ENCODE measurements around the gene SLC36A3. TPM values are rescaled to one million over a fixed set of nuclear protein-coding genes. Genes with fewer than 3 reads are reported as not detected.
A peak's percentile ranks its signal among the peaks of the same experiment; 100 is the strongest.

The SLC36A3 gene
- total and polyA plus RNA-seq, 2 donors (not counting 1 experiment from before 2014, with no cell fraction given) = not detected

GRCh38 chr5:151251621-151252020, 51.9 kb downstream of the SLC36A3 start:
- Mint-ChIP-seq H3K9me3 (ENCODE audit: insufficient read depth) (no peaks in the 10 kb centered on the region), H3K4me1 (peaks cover 38% of the 10 kb centered on the region), H3K27ac (peak overlapping the region; percentile 88), H3K27me3 (no peaks in the 10 kb centered on the region), H3K4me3 (peak overlapping the region; percentile 95)
- peaks cover 0 to 4% of the 10 kb centered on the region in 2 experiments for H3K36me3 ChIP-seq (replicated peaks in 1 of 2; ENCODE audit: control extremely low read depth in 1 of 2, control insufficient read depth in 1 of 2, extremely low read depth in 1 of 2, insufficient read depth in 2 of 2, low read length in 1 of 2)
- peak overlapping the region; percentile 67 for H3K9ac ChIP-seq (ENCODE audit: low read length)
- no peak for DNase-seq
- H3K9me3 ChIP-seq (ENCODE audit: control extremely low read depth in 1 of 3, control insufficient read depth in 2 of 3, insufficient read depth in 1 of 3, low read length in 2 of 3) = no peaks in the 10 kb centered on the region
- intact Hi-C loops (cut with micrococcal nuclease) = loop anchor here (1.0 to 10.0 kb wide), 11 partner anchors 10 to 1287 kb away; partner anchors contain the start of genes CD74, DCTN4, G3BP1 and RBM22
- TF ChIP-seq CTCF (IDR thresholded peaks at IDR 0.05) = no peak
- no peak for TF ChIP-seq EZH2 (IDR thresholded peaks at IDR 0.05; ENCODE audit: borderline replicate concordance, insufficient read depth, low read depth, low read length, poor library complexity, severe bottlenecking)
- ChIA-PET POLR2A (interaction anchor here (0.6 to 3.6 kb wide), 8 partner anchors 10 to 131 kb away, joined by 3 to 53 read pairs (median 4); no protein-coding TSS in a partner anchor), CTCF (interaction anchor here (0.7 to 3.6 kb wide), 10 partner anchors 10 to 136 kb away, joined by 3 to 33 read pairs (median 6); partner anchors contain the start of gene CCDC69)
- H3K4me1 ChIP-seq (ENCODE audit: control insufficient read depth in 2 of 2, insufficient read depth in 2 of 2, low read length in 2 of 2) = peaks cover 35 to 40% of the 10 kb centered on the region in 2 donors
- peaks cover 38% of the 10 kb centered on the region for H3K79me2 ChIP-seq (ENCODE audit: control insufficient read depth, insufficient read depth, low read length)
- peak overlapping the region; percentile 72 for H3K4me2 ChIP-seq (replicated peaks; ENCODE audit: low read depth, low read length, poor library complexity, severe bottlenecking)
- H4K20me1 ChIP-seq (ENCODE audit: control insufficient read depth, insufficient read depth, low read length, poor library complexity, severe bottlenecking) = peaks cover 6% of the 10 kb centered on the region
- no peak for ATAC-seq (ENCODE audit: low read depth)
- no peak overlapping the region for H3K27ac ChIP-seq (ENCODE audit: low read length in 2 of 2)
- peak overlapping the region in 2 of 5 experiments; percentile 39 to 69 for H3K4me3 ChIP-seq (ENCODE audit: control extremely low read depth in 1 of 5, extremely low read depth in 1 of 5, insufficient read depth in 1 of 5, low read depth in 2 of 5, low read length in 4 of 5)
- no peak overlapping the region for H2AFZ ChIP-seq (ENCODE audit: insufficient read depth, low read depth, low read length, poor library complexity, severe bottlenecking)
- no peaks in the 10 kb centered on the region for H3K27me3 ChIP-seq (replicated peaks in 1 of 4; ENCODE audit: control extremely low read depth in 1 of 4, control insufficient read depth in 3 of 4, insufficient read depth in 4 of 4, low read length in 3 of 4)
- WGBS (ENCODE audit: insufficient coverage) = 100% methylated on average over 2 of the region's 4 CpGs

GRCh38 chr5:151251001-151251551, 52.5 kb downstream of the SLC36A3 start:
- Histone ChIP-seq H3K4me3 (ENCODE audit: control extremely low read depth in 1 of 5, extremely low read depth in 1 of 5, insufficient read depth in 1 of 5, low read depth in 2 of 5, low read length in 4 of 5) (no peak overlapping the region), H3K36me3 (replicated peaks in 1 of 2; ENCODE audit: control extremely low read depth in 1 of 2, control insufficient read depth in 1 of 2, extremely low read depth in 1 of 2, insufficient read depth in 2 of 2, low read length in 1 of 2) (peaks cover 0 to 4% of the 10 kb centered on the region in 2 experiments), H3K4me2 (replicated peaks; ENCODE audit: low read depth, low read length, poor library complexity, severe bottlenecking) (no peak overlapping the region), H3K27ac (ENCODE audit: low read length in 2 of 2) (no peak overlapping the region), H3K4me1 (ENCODE audit: control insufficient read depth in 2 of 2, insufficient read depth in 2 of 2, low read length in 2 of 2) (peaks cover 29 to 35% of the 10 kb centered on the region in 2 donors), H3K79me2 (ENCODE audit: control insufficient read depth, insufficient read depth, low read length) (peaks cover 32% of the 10 kb centered on the region), H4K20me1 (ENCODE audit: control insufficient read depth, insufficient read depth, low read length, poor library complexity, severe bottlenecking) (peaks cover 6% of the 10 kb centered on the region), H3K9me3 (ENCODE audit: control extremely low read depth in 1 of 3, control insufficient read depth in 2 of 3, insufficient read depth in 1 of 3, low read length in 2 of 3) (no peaks in the 10 kb centered on the region), H2AFZ (ENCODE audit: insufficient read depth, low read depth, low read length, poor library complexity, severe bottlenecking) (no peak overlapping the region), H3K27me3 (replicated peaks in 1 of 4; ENCODE audit: control extremely low read depth in 1 of 4, control insufficient read depth in 3 of 4, insufficient read depth in 4 of 4, low read length in 3 of 4) (no peaks in the 10 kb centered on the region), H3K9ac (ENCODE audit: low read length) (no peak overlapping the region)
- Mint-ChIP-seq H3K4me1 (peaks cover 34% of the 10 kb centered on the region), H3K4me3 (peak overlapping the region; percentile 52), H3K27me3 (no peaks in the 10 kb centered on the region), H3K27ac (peak overlapping the region; percentile 21), H3K9me3 (ENCODE audit: insufficient read depth) (no peaks in the 10 kb centered on the region)
- ATAC-seq (ENCODE audit: low read depth) (no peak), DNase-seq (no peak)
- 100% methylated on average over 1 of the region's 5 CpGs for WGBS (ENCODE audit: insufficient coverage)
- ChIA-PET POLR2A (interaction anchor here (0.6 to 1.7 kb wide), 3 partner anchors 10 to 131 kb away, joined by 3 to 9 read pairs (median 4); no protein-coding TSS in a partner anchor), CTCF (interaction anchor here (0.6 to 3.6 kb wide), 9 partner anchors 10 to 199 kb away, joined by 3 to 33 read pairs (median 5); no protein-coding TSS in a partner anchor)
- TF ChIP-seq EZH2 (IDR thresholded peaks at IDR 0.05; ENCODE audit: borderline replicate concordance, insufficient read depth, low read depth, low read length, poor library complexity, severe bottlenecking) (no peak), CTCF (IDR thresholded peaks at IDR 0.05) (no peak)
- intact Hi-C loops (cut with micrococcal nuclease) = loop anchor here (5.0 to 10.0 kb wide), 3 partner anchors 521 to 1286 kb away; partner anchors contain the start of genes G3BP1, RBM22 and SLC26A2
